ENCODE data around the gene ACTL6A. TPM values are rescaled to one million over a fixed set of nuclear protein-coding genes. Genes with fewer than 3 reads are reported as not detected.

Gene ACTL6A
- polyA plus RNA-seq, 1 donor from 2014 or later: 137 TPM

GRCh38 chr3:179526989-179527391 lies 35.7 kb upstream of the ACTL6A start:
- Histone ChIP-seq H4K20me1 (ENCODE audit: insufficient read depth) (no peaks in the 10 kb centered on the region), H3K36me3 (ENCODE audit: insufficient read depth, low read length) (no peaks in the 10 kb centered on the region), H2AFZ (ENCODE audit: low read depth, low read length) (no peak overlapping the region), H3K79me2 (replicated peaks; ENCODE audit: insufficient read depth, low read length) (no peaks in the 10 kb centered on the region), H3K9me2 (ENCODE audit: insufficient read depth, low read length) (no peaks in the 10 kb centered on the region), H3K9me3 (ENCODE audit: low read length) (no peaks in the 10 kb centered on the region), H3K4me3 (ENCODE audit: low read length) (peak overlapping the region; percentile 45), H3K27me3 (ENCODE audit: insufficient read depth, low read depth, low read length) (no peaks in the 10 kb centered on the region), H3K9ac (ENCODE audit: low read length) (peak overlapping the region; percentile 31), H3K4me2 (ENCODE audit: low read length) (peak overlapping the region; percentile 54), H3F3A (ENCODE audit: insufficient read depth, low read length, poor library complexity, severe bottlenecking) (no peaks in the 10 kb centered on the region), H3K27ac (ENCODE audit: low read length) (peak overlapping the region; percentile 35)
- no peak for TF ChIP-seq EP300 (conservative IDR thresholded peaks at IDR 0.05; ENCODE audit: poor library complexity, severe bottlenecking)
- peak; percentile 28 for TF ChIP-seq RAD21 (conservative IDR thresholded peaks at IDR 0.05)
- TF ChIP-seq MXI1 (conservative IDR thresholded peaks at IDR 0.05; ENCODE audit: poor library complexity, severe bottlenecking): no peak
- TF ChIP-seq EZH2 (IDR thresholded peaks at IDR 0.05; ENCODE audit: borderline replicate concordance, insufficient read depth, low read length, poor library complexity, severe bottlenecking): no peak
- TF ChIP-seq CTCF (IDR thresholded peaks at IDR 0.05; ENCODE audit: poor library complexity, severe bottlenecking): no peak
- no peak for TF ChIP-seq SMC3 (conservative IDR thresholded peaks at IDR 0.05; ENCODE audit: poor library complexity)
- no peak for TF ChIP-seq TAF1 (IDR thresholded peaks at IDR 0.05; ENCODE audit: low read depth)
- TF ChIP-seq POLR2AphosphoS5 (IDR thresholded peaks at IDR 0.05): peak; percentile 60
- peak; percentile 58 for TF ChIP-seq REST (IDR thresholded peaks at IDR 0.05; ENCODE audit: borderline replicate concordance)

GRCh38 chr3:179528772-179529171 lies 34.0 kb upstream of the ACTL6A start:
- Histone ChIP-seq H3K36me3 (ENCODE audit: insufficient read depth, low read length) (no peaks in the 10 kb centered on the region), H3K4me2 (ENCODE audit: low read length) (no peak overlapping the region), H3K27ac (ENCODE audit: low read length) (no peak overlapping the region), H3K79me2 (replicated peaks; ENCODE audit: insufficient read depth, low read length) (no peaks in the 10 kb centered on the region), H3K9ac (ENCODE audit: low read length) (no peak overlapping the region), H2AFZ (ENCODE audit: low read depth, low read length) (no peak overlapping the region), H4K20me1 (ENCODE audit: insufficient read depth) (no peaks in the 10 kb centered on the region), H3K4me3 (ENCODE audit: low read length) (no peak overlapping the region), H3F3A (ENCODE audit: insufficient read depth, low read length, poor library complexity, severe bottlenecking) (no peaks in the 10 kb centered on the region), H3K9me3 (ENCODE audit: low read length) (no peaks in the 10 kb centered on the region), H3K27me3 (ENCODE audit: insufficient read depth, low read depth, low read length) (no peaks in the 10 kb centered on the region), H3K9me2 (ENCODE audit: insufficient read depth, low read length) (no peaks in the 10 kb centered on the region)
- TF ChIP-seq REST (IDR thresholded peaks at IDR 0.05; ENCODE audit: borderline replicate concordance): no peak
- no peak for TF ChIP-seq POLR2AphosphoS5 (IDR thresholded peaks at IDR 0.05)
- TF ChIP-seq TAF1 (IDR thresholded peaks at IDR 0.05; ENCODE audit: low read depth): no peak
- no peak for TF ChIP-seq RAD21 (conservative IDR thresholded peaks at IDR 0.05)
- no peak for TF ChIP-seq EP300 (conservative IDR thresholded peaks at IDR 0.05; ENCODE audit: poor library complexity, severe bottlenecking)
- TF ChIP-seq EZH2 (IDR thresholded peaks at IDR 0.05; ENCODE audit: borderline replicate concordance, insufficient read depth, low read length, poor library complexity, severe bottlenecking): no peak
- TF ChIP-seq CTCF (IDR thresholded peaks at IDR 0.05; ENCODE audit: poor library complexity, severe bottlenecking): no peak
- TF ChIP-seq SMC3 (conservative IDR thresholded peaks at IDR 0.05; ENCODE audit: poor library complexity): no peak
- no peak for TF ChIP-seq MXI1 (conservative IDR thresholded peaks at IDR 0.05; ENCODE audit: poor library complexity, severe bottlenecking)

Data from neural cell (in vitro differentiated cells).